Measurements from ENCODE around the gene SEC14L6. TPM values are rescaled to one million over a fixed set of nuclear protein-coding genes. Genes with fewer than 3 reads are reported as not detected.
"Not testable (repeated sequence)": the region's sequence is repeated elsewhere in the genome, so short reads cannot be mapped to it uniquely, and the experiment has no call there.

Gene SEC14L6
- total and polyA plus RNA-seq, 3 experiments from 2014 or later: 0.18 TPM; not detected in 2

DNA sequence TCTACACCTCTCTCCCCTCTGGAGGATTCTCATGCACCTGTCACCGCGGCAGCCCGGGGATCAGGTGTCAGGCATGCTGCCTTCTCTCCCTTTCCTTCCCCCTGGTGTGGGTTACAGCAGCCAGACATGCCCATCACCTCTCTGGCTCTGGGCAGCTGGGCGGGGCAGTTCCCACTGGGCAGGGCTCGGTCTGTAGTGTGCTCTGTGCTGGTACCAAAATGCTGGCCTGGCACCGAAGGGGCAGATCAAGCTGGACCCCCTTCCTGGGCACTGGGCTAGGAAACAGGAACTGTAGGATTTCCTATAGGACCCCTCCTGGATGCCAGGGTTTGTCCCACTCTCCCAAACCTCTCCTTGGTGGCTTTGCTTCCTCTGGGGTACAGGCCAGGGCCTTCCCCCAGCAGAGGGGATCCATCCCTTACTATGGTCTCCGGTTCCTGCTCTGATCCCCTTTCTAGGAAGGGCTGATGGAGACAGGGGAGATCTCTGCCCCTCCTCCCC, 27.1 kb upstream of the SEC14L6 start:
- ChIA-PET CTCF (no interaction called here), POLR2A (no interaction called here)
- Mint-ChIP-seq H3K4me1 (peaks cover 0 to 20% (median 3%) of the 10 kb centered on the region in 3 donors), H3K27me3 (peaks cover 6% of the 10 kb centered on the region in 2 donors), H3K4me3 (no peak overlapping the region), H3K27ac (peak overlapping the region in 1 of 8 donors; percentile 23), H3K9me3 (no peaks in the 10 kb centered on the region), H3K36me3 (peaks cover 0 to 33% (median 13%) of the 10 kb centered on the region in 3 donors)
- no peak overlapping the region for H3K4me3 ChIP-seq (ENCODE audit: low read length)
- no peaks in the 10 kb centered on the region for H3K4me1 ChIP-seq (ENCODE audit: insufficient read depth, low read length)
- H3K27ac ChIP-seq (ENCODE audit: low read depth, low read length): no peak overlapping the region
- peaks cover 8% of the 10 kb centered on the region for H3K36me3 ChIP-seq (ENCODE audit: insufficient read depth, low read length)
- no peaks in the 10 kb centered on the region for H3K9me3 ChIP-seq (ENCODE audit: low read length)
- no peak for DNase-seq
- no peaks in the 10 kb centered on the region for H3K27me3 ChIP-seq (ENCODE audit: insufficient read depth, low read length, poor library complexity, severe bottlenecking)

GRCh38 chr22:30572840-30573593, 26.5 kb upstream of the SEC14L6 start:
- H3K4me1 ChIP-seq (ENCODE audit: insufficient read depth, low read length): no peaks in the 10 kb centered on the region
- Mint-ChIP-seq H3K27me3 (peaks cover 8 to 11% of the 10 kb centered on the region in 2 donors), H3K4me1 (peaks cover 0 to 20% (median 3%) of the 10 kb centered on the region in 3 donors), H3K27ac (no peak overlapping the region), H3K4me3 (peak overlapping the region in 1 of 7 donors; percentile 9), H3K36me3 (peaks cover 0 to 28% (median 12%) of the 10 kb centered on the region in 3 donors), H3K9me3 (no peaks in the 10 kb centered on the region)
- H3K27me3 ChIP-seq (ENCODE audit: insufficient read depth, low read length, poor library complexity, severe bottlenecking): no peaks in the 10 kb centered on the region
- H3K9me3 ChIP-seq (ENCODE audit: low read length): no peaks in the 10 kb centered on the region
- H3K36me3 ChIP-seq (ENCODE audit: insufficient read depth, low read length): peaks cover 8% of the 10 kb centered on the region
- ChIA-PET CTCF (no interaction called here), POLR2A (no interaction called here)
- H3K4me3 ChIP-seq (ENCODE audit: low read length): no peak overlapping the region
- no peak for DNase-seq
- no peak overlapping the region for H3K27ac ChIP-seq (ENCODE audit: low read depth, low read length)

DNA sequence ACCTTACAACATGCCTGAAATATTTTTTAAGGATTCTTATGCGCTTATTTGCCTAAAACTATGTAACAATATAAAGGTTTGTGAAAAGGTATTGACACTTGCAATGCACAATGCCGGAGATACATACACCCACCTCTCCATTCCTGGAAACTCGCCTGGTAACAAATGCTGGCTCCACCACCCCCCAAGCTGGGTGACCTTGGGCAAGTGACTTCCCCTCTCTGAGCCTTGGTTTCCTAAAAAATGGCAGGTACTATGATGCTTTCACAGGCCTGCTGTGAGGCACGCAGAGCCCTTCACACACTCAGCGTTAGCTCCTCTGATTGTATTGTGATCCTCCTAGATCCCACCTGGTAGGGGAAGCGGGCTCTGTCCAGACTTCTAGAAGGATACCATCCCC, 25.7 kb upstream of the SEC14L6 start:
- Histone ChIP-seq H3K4me3 (ENCODE audit: low read length) (no peak overlapping the region), H3K4me1 (ENCODE audit: insufficient read depth, low read length) (no peaks in the 10 kb centered on the region)
- CTCF ChIA-PET: no interaction called here

DNA sequence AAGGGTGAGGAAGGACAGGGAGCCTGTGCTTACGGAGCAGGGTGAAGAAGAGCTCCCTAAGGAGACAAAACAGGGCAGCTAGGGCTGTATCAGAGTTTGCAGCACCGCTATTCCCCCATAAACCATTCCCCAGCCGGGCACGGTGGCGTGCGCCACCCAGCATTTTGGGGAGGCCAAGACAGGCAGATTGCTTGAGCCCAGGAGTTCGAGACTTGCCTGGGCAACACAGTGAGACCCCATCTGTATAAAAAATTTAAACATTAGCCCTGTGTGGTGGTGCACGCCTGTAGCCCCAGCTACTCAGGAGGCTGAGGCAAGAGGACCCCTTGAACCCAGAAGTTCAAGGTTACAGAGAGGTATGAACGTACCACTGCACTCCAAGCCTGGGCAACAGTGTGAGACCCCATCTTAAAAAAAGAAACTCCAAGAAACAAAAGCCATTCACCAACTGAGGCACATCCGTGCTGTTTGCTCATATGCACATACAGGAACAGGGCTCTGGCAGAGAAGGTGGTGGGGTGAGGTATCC, 23.2 kb upstream of the SEC14L6 start:
- H3K9me3 ChIP-seq (ENCODE audit: low read length): no peaks in the 10 kb centered on the region
- CTCF ChIA-PET: no interaction called here
- no peak overlapping the region for H3K4me3 ChIP-seq (ENCODE audit: low read length)
- no peaks in the 10 kb centered on the region for H3K36me3 ChIP-seq (ENCODE audit: insufficient read depth, low read length)
- no peaks in the 10 kb centered on the region for H3K27me3 ChIP-seq (ENCODE audit: insufficient read depth, low read length, poor library complexity, severe bottlenecking)
- POLR2A ChIA-PET: no interaction called here
- Mint-ChIP-seq H3K27me3 (peaks cover 6 to 11% of the 10 kb centered on the region in 2 donors), H3K4me1 (peaks cover 0 to 6% (median 0%) of the 10 kb centered on the region in 3 donors), H3K9me3 (no peaks in the 10 kb centered on the region), H3K27ac (no peak overlapping the region), H3K36me3 (no peaks in the 10 kb centered on the region), H3K4me3 (no peak overlapping the region)
- H3K27ac ChIP-seq (ENCODE audit: low read depth, low read length): no peak overlapping the region
- no peaks in the 10 kb centered on the region for H3K4me1 ChIP-seq (ENCODE audit: insufficient read depth, low read length)
- no peak for DNase-seq

More for the DNA sequence above, 25.7 kb upstream of the SEC14L6 start:
- Mint-ChIP-seq H3K36me3 (peaks cover 0 to 20% (median 7%) of the 10 kb centered on the region in 3 donors), H3K4me1 (peaks cover 0 to 20% (median 3%) of the 10 kb centered on the region in 3 donors), H3K9me3 (no peaks in the 10 kb centered on the region), H3K4me3 (no peak overlapping the region), H3K27me3 (peaks cover 8 to 11% of the 10 kb centered on the region in 2 donors), H3K27ac (peak overlapping the region in 2 of 8 donors; percentile 9 to 15)
- POLR2A ChIA-PET: no interaction called here
- DNase-seq: no peak
- Histone ChIP-seq H3K27me3 (ENCODE audit: insufficient read depth, low read length, poor library complexity, severe bottlenecking) (no peaks in the 10 kb centered on the region), H3K36me3 (ENCODE audit: insufficient read depth, low read length) (peaks cover 8% of the 10 kb centered on the region), H3K27ac (ENCODE audit: low read depth, low read length) (no peak overlapping the region), H3K9me3 (ENCODE audit: low read length) (no peaks in the 10 kb centered on the region)

- peaks cover 5 to 11% of the 10 kb centered on the region in 2 donors for H3K27me3 Mint-ChIP-seq
- H3K36me3 ChIP-seq (ENCODE audit: insufficient read depth, low read length): no peaks in the 10 kb centered on the region
- no peaks in the 10 kb centered on the region for H3K9me3 Mint-ChIP-seq
- POLR2A ChIA-PET: no interaction called here
- no peak for DNase-seq
- peaks cover 0 to 3% (median 0%) of the 10 kb centered on the region in 3 donors for H3K4me1 Mint-ChIP-seq
- CTCF ChIA-PET: no interaction called here
- no peak overlapping the region for H3K4me3 ChIP-seq (ENCODE audit: low read length)
- H3K4me3 Mint-ChIP-seq: no peak overlapping the region
- H3K27me3 ChIP-seq (ENCODE audit: insufficient read depth, low read length, poor library complexity, severe bottlenecking): no peaks in the 10 kb centered on the region
- H3K36me3 Mint-ChIP-seq: no peaks in the 10 kb centered on the region
- no peaks in the 10 kb centered on the region for H3K4me1 ChIP-seq (ENCODE audit: insufficient read depth, low read length)
- no peaks in the 10 kb centered on the region for H3K9me3 ChIP-seq (ENCODE audit: low read length)
- no peak overlapping the region for H3K27ac ChIP-seq (ENCODE audit: low read depth, low read length)
- no peak overlapping the region for H3K27ac Mint-ChIP-seq
Observed at GRCh38 chr22:30568137-30568805, 21.7 kb upstream of the SEC14L6 start.

GRCh38 chr22:30567277-30567676, 20.7 kb upstream of the SEC14L6 start:
- CTCF ChIA-PET: interaction anchor here (0.6 kb wide), 1 partner anchor 482 kb away, joined by 3 read pairs; no protein-coding TSS in a partner anchor
- not testable (repeated sequence) for H3K36me3 ChIP-seq (ENCODE audit: insufficient read depth, low read length)

DNA sequence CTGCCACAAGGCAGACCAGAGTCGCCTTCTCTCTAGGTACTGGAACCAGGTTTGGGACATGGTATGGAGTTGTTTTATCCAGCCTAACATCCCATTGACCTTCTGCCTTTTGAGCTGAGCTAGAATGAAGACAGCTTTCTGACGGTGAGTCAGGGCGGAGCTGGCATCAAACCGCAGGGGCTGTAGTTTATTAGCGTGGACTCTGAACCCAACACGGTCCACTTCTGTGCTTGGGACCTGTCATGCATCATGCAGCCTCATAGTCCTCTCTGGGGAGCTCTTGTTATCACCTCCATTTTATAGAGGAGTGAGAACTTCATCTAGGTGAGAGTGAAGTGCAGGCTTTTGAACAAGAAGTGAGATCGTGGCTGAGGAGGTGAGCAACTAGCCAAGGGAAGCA, 19.6 kb upstream of the SEC14L6 start:
- no peak overlapping the region for H3K27ac ChIP-seq (ENCODE audit: low read depth, low read length)
- no peak overlapping the region for H3K4me3 ChIP-seq (ENCODE audit: low read length)
- H3K9me3 ChIP-seq (ENCODE audit: low read length): no peaks in the 10 kb centered on the region
- Mint-ChIP-seq H3K27ac (no peak overlapping the region), H3K36me3 (no peaks in the 10 kb centered on the region), H3K4me3 (no peak overlapping the region), H3K4me1 (no peaks in the 10 kb centered on the region), H3K27me3 (peaks cover 5 to 17% of the 10 kb centered on the region in 2 donors), H3K9me3 (no peaks in the 10 kb centered on the region)
- ChIA-PET CTCF (no interaction called here), POLR2A (no interaction called here)
- H3K4me1 ChIP-seq (ENCODE audit: insufficient read depth, low read length): no peaks in the 10 kb centered on the region
- H3K27me3 ChIP-seq (ENCODE audit: insufficient read depth, low read length, poor library complexity, severe bottlenecking): no peaks in the 10 kb centered on the region
- H3K36me3 ChIP-seq (ENCODE audit: insufficient read depth, low read length): no peaks in the 10 kb centered on the region
- no peak for DNase-seq

More at GRCh38 chr22:30567277-30567676, 20.7 kb upstream of the SEC14L6 start:
- H3K27me3 ChIP-seq (ENCODE audit: insufficient read depth, low read length, poor library complexity, severe bottlenecking); H3K4me3 ChIP-seq (ENCODE audit: low read length); POLR2A ChIA-PET; H3K9me3 Mint-ChIP-seq; DNase-seq; H3K4me1 Mint-ChIP-seq; H3K4me1 ChIP-seq (ENCODE audit: insufficient read depth, low read length); H3K27ac ChIP-seq (ENCODE audit: low read depth, low read length); H3K36me3 Mint-ChIP-seq; H3K4me3 Mint-ChIP-seq; H3K9me3 ChIP-seq (ENCODE audit: low read length): not testable (repeated sequence)
- peak overlapping the region in 1 of 8 donors; percentile 39 for H3K27ac Mint-ChIP-seq
- H3K27me3 Mint-ChIP-seq: peaks cover 5 to 11% of the 10 kb centered on the region in 2 donors

DNA sequence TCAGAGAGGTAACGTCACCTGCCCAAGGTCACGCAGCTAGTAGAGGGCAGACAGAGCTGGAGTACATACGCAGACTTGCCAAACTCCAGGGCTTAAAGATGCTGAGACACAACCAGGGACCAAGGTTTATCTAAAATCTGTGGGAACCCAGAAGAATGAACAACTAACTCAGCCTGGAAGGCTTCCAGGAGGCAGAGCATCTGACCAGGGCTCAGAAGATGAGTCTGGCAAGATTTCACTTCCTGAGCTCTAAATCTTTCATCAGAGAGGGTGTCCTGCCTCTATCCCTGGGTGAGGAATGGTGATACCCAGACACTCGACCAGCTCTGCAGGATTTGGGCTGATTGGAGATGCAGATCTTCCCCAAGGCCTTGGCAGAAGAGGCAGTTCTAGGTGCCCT, 18.8 kb upstream of the SEC14L6 start:
- Histone ChIP-seq H3K27ac (ENCODE audit: low read depth, low read length) (no peak overlapping the region), H3K4me1 (ENCODE audit: insufficient read depth, low read length) (no peaks in the 10 kb centered on the region), H3K36me3 (ENCODE audit: insufficient read depth, low read length) (no peaks in the 10 kb centered on the region), H3K27me3 (ENCODE audit: insufficient read depth, low read length, poor library complexity, severe bottlenecking) (no peaks in the 10 kb centered on the region), H3K4me3 (ENCODE audit: low read length) (no peak overlapping the region), H3K9me3 (ENCODE audit: low read length) (no peaks in the 10 kb centered on the region)
- Mint-ChIP-seq H3K27ac (no peak overlapping the region), H3K27me3 (peaks cover 5 to 17% of the 10 kb centered on the region in 2 donors), H3K36me3 (no peaks in the 10 kb centered on the region), H3K4me3 (no peak overlapping the region), H3K4me1 (no peaks in the 10 kb centered on the region), H3K9me3 (no peaks in the 10 kb centered on the region)
- no peak for DNase-seq
- ChIA-PET CTCF (no interaction called here), POLR2A (no interaction called here)
